HEK293 (cell line): Measurements from ENCODE around the gene TOMM40.

Experiments
- CTCF ChIP-seq: fragments of 450-650 bp; formaldehyde crosslinking; IDR thresholded peaks from 2 replicates; pipeline ENCODE4 v1.5.1; 2016; ENCODE audit warnings: missing biosample characterization, missing genetic modification characterization
- ZNF433 ChIP-seq: fragments of 450-650 bp; formaldehyde crosslinking; IDR thresholded peaks from 2 replicates; pipeline ENCODE4 v1.5.1; 2016; ENCODE audit warnings: missing biosample characterization, missing genetic modification characterization, low read depth
- ZNF580 ChIP-seq: fragments of 450-650 bp; formaldehyde crosslinking; IDR thresholded peaks from 2 replicates; pipeline ENCODE4 v1.5.1; 2016; ENCODE audit warnings: missing biosample characterization, missing genetic modification characterization
- ZNF670 ChIP-seq: fragments of 450-650 bp; formaldehyde crosslinking; IDR thresholded peaks from 2 replicates; pipeline ENCODE4 v1.5.1; 2016; ENCODE audit warnings: missing biosample characterization, missing genetic modification characterization, low read depth

GRCh38 chr19:44867578-44867977 is 23.5 kb upstream of the TOMM40 start:
- no peak for TF ChIP-seq ZNF580 (tag by site-specific recombination)
- no peak for TF ChIP-seq ZNF433
- TF ChIP-seq ZNF670 (tag by site-specific recombination) = no peak
- TF ChIP-seq CTCF = no peak
